H9 (cell line): Measurements from ENCODE around the gene ATXN7. TPM values are rescaled to one million over a fixed set of nuclear protein-coding genes. Genes with fewer than 3 reads are reported as not detected.

Source experiments
- DNase-seq: peaks from one replicate; pipeline ENCODE4 v3.0.0-alpha.2; 2017
- H2AFZ ChIP-seq: one replicate; pipeline ENCODE4 v1.6.1; 2013; ENCODE audit warnings: mild to moderate bottlenecking, low read length, control low read depth, moderate library complexity
- H2AK5ac ChIP-seq: 2 replicates; pipeline ENCODE4 v1.6.1; 2013; ENCODE audit warnings: low read length, control low read depth, mixed read lengths; ENCODE audit not compliant: insufficient read length
- H2BK120ac ChIP-seq: one replicate; pipeline ENCODE4 v1.6.1; 2013; ENCODE audit warnings: low read depth, mild to moderate bottlenecking, low read length, control low read depth, inconsistent platforms; ENCODE audit not compliant: poor library complexity, severe bottlenecking
- H2BK12ac ChIP-seq: 2 replicates; pipeline ENCODE4 v1.6.1; 2013; ENCODE audit warnings: low read length, control low read depth, mixed read lengths, low read depth; ENCODE audit not compliant: insufficient read length
- H2BK15ac ChIP-seq: 2 replicates; pipeline ENCODE4 v1.6.1; 2013; ENCODE audit warnings: low read depth, low read length, control low read depth
- H2BK20ac ChIP-seq: one replicate; pipeline ENCODE4 v1.6.1; 2013; ENCODE audit warnings: low read depth, mild to moderate bottlenecking, low read length, control low read depth, inconsistent platforms; ENCODE audit not compliant: poor library complexity, severe bottlenecking
- H2BK5ac ChIP-seq: 2 replicates; pipeline ENCODE4 v1.6.1; 2013; ENCODE audit warnings: low read length, control low read depth, mixed read lengths; ENCODE audit not compliant: insufficient read length
- H3K14ac ChIP-seq: 2 replicates; pipeline ENCODE4 v1.6.1; 2013; ENCODE audit warnings: low read length, control low read depth; ENCODE audit not compliant: insufficient read depth
- H3K18ac ChIP-seq: 2 replicates; pipeline ENCODE4 v1.6.1; 2013; ENCODE audit warnings: low read depth, mild to moderate bottlenecking, mixed read lengths, low read length, control low read depth; ENCODE audit not compliant: insufficient read length
- H3K23ac ChIP-seq: 2 replicates; pipeline ENCODE4 v1.6.1; 2013; ENCODE audit warnings: low read length, control low read depth, mixed read lengths, low read depth; ENCODE audit not compliant: insufficient read length
- H3K23me2 ChIP-seq: 2 replicates; pipeline ENCODE4 v1.6.1; 2013; ENCODE audit warnings: low read depth, mild to moderate bottlenecking, mixed read lengths, low read length, control low read depth; ENCODE audit not compliant: insufficient read length, poor library complexity, severe bottlenecking
- H3K27ac ChIP-seq: 2 replicates; pipeline ENCODE4 v1.5.1; 2013; ENCODE audit warnings: low read length, control low read depth, mixed read lengths, low read depth; ENCODE audit not compliant: insufficient read length
- H3K27me3 ChIP-seq: 2 replicates; pipeline ENCODE4 v1.6.1; 2013; ENCODE audit warnings: low read length, control low read depth, inconsistent platforms; ENCODE audit not compliant: insufficient read depth
- H3K4ac ChIP-seq: 2 replicates; pipeline ENCODE4 v1.6.1; 2013; ENCODE audit warnings: low read depth, mild to moderate bottlenecking, control low read depth, inconsistent platforms, low read length, moderate library complexity
- H3K4me1 ChIP-seq: 2 replicates; pipeline ENCODE4 v1.6.1; 2013; ENCODE audit warnings: low read length, control low read depth, inconsistent platforms; ENCODE audit not compliant: insufficient read depth
- H3K4me2 ChIP-seq: 2 replicates; pipeline ENCODE4 v1.6.1; 2013; ENCODE audit warnings: low read length, control low read depth, mixed read lengths; ENCODE audit not compliant: insufficient read length, insufficient read depth
- H3K56ac ChIP-seq: 2 replicates; pipeline ENCODE4 v1.6.1; 2013; ENCODE audit warnings: low read depth, mild to moderate bottlenecking, mixed read lengths, low read length, control low read depth; ENCODE audit not compliant: insufficient read length
- H3K79me1 ChIP-seq: 2 replicates; pipeline ENCODE4 v1.6.1; 2013; ENCODE audit warnings: low read depth, mild to moderate bottlenecking, moderate library complexity, low read length, control low read depth, inconsistent platforms; ENCODE audit not compliant: insufficient read depth, poor library complexity, severe bottlenecking
- H3K79me2 ChIP-seq: 2 replicates; pipeline ENCODE4 v1.6.1; 2013; ENCODE audit warnings: low read length, control low read depth, inconsistent platforms; ENCODE audit not compliant: insufficient read depth
- H3K9ac ChIP-seq: 2 replicates; pipeline ENCODE4 v1.6.1; 2013; ENCODE audit warnings: low read length, control low read depth, mixed read lengths; ENCODE audit not compliant: insufficient read length; ENCODE audit errors: extremely low read depth
- H3K9me3 ChIP-seq: one replicate; pipeline ENCODE4 v1.6.1; 2013; ENCODE audit warnings: low read depth, low read length, inconsistent platforms; ENCODE audit not compliant: control insufficient read depth
- H3T11ph ChIP-seq: one replicate; pipeline ENCODE4 v1.6.1; 2013; ENCODE audit warnings: mild to moderate bottlenecking, low read length, control low read depth, inconsistent platforms
- H4K20me1 ChIP-seq: one replicate; pipeline ENCODE4 v1.6.1; 2013; ENCODE audit not compliant: control insufficient read depth, insufficient read length, insufficient read depth
- H4K5ac ChIP-seq: 2 replicates; pipeline ENCODE4 v1.6.1; 2013; ENCODE audit warnings: low read depth, mild to moderate bottlenecking, mixed read lengths, low read length, control low read depth; ENCODE audit not compliant: insufficient read length
- H4K8ac ChIP-seq: replicated peaks from 2 replicates; pipeline ENCODE4 v1.6.1; 2013; ENCODE audit warnings: low read length, control low read depth, mixed read lengths, low read depth; ENCODE audit not compliant: insufficient read length
- H4K91ac ChIP-seq: 2 replicates; pipeline ENCODE4 v1.6.1; 2013; ENCODE audit warnings: low read depth, mild to moderate bottlenecking, moderate library complexity, mixed read lengths, low read length, control low read depth; ENCODE audit not compliant: insufficient read length
- H3K27ac Mint-ChIP-seq, 3 experiments: 2 replicates in 2 of 3; 3 replicates in 1 of 3; pipeline ENCODE4 v1.8.0; 2020 to 2021; ENCODE audit warnings: mixed read lengths in 3 of 3, mild to moderate bottlenecking in 1 of 3, moderate library complexity in 1 of 3
- H3K27me3 Mint-ChIP-seq: 2 replicates; pipeline ENCODE4 v1.8.0; 2021; ENCODE audit warnings: low read depth, mild to moderate bottlenecking, moderate library complexity, mixed read lengths
- H3K36me3 Mint-ChIP-seq, 3 experiments: 2 replicates in 2 of 3; 3 replicates in 1 of 3; pipeline ENCODE4 v1.8.0; 2020 to 2021; ENCODE audit warnings: low read depth in 3 of 3, mixed read lengths in 3 of 3; ENCODE audit not compliant: insufficient read depth in 1 of 3
- H3K4me1 Mint-ChIP-seq, 2 experiments: 2 replicates each; pipeline ENCODE4 v1.8.0; 2020; ENCODE audit warnings: mixed read lengths in 2 of 2
- H3K4me3 Mint-ChIP-seq, 2 experiments: 2 replicates in 1 of 2; 3 replicates in 1 of 2; pipeline ENCODE4 v1.8.0; 2020 to 2021; ENCODE audit warnings: mild to moderate bottlenecking in 2 of 2, mixed read lengths in 2 of 2, moderate library complexity in 1 of 2
- H3K9me3 Mint-ChIP-seq, 2 experiments: 2 replicates in 1 of 2; 3 replicates in 1 of 2; pipeline ENCODE4 v1.8.0; 2020; ENCODE audit warnings: mild to moderate bottlenecking in 2 of 2, mixed read lengths in 2 of 2, moderate library complexity in 1 of 2
- CTCF ChIP-seq: fragments of 200-600 bp; sonication (generic); conservative IDR thresholded peaks from 3 replicates; pipeline ENCODE4 v1.8.0; 2021; ENCODE audit warnings: antibody characterized with exemption, mild to moderate bottlenecking
- WGBS: extraction: QIAGEN DNeasy Blood & Tissue Kit; methylation state at CpG from one replicate; pipeline ENCODE4 v1.1.7; 2013; ENCODE audit warnings: missing lambda C conversion rate, low lambda C conversion rate, mixed read lengths; ENCODE audit not compliant: insufficient read length; ENCODE audit errors: extremely low coverage; 5-methylcytosine and 5-hydroxymethylcytosine counted together
- total RNA-seq: library from RNA; stranded (reverse); gene quantifications from 2 replicates; pipeline ENCODE4 v1.2.1, GENCODE V29; 2021

ATXN7 gene
- total RNA-seq, 1 experiment from 2014 or later = 21.5 TPM

GRCh38 chr3:63849175-63849574, 14.5 kb upstream of the ATXN7 start:
- peaks cover 2% of the 10 kb centered on the region; the same call in 1 of the 2 replicates for H3K79me2 ChIP-seq
- no peaks in the 10 kb centered on the region; a peak in 2 of 7 replicates for H3K36me3 Mint-ChIP-seq
- no peaks in the 10 kb centered on the region for H3K9me3 Mint-ChIP-seq
- H3T11ph ChIP-seq = no peak overlapping the region
- H3K9me3 ChIP-seq = no peaks in the 10 kb centered on the region
- no peak overlapping the region for H3K4me3 Mint-ChIP-seq
- H2BK5ac ChIP-seq = no peak overlapping the region
- no peak overlapping the region for H3K9ac ChIP-seq
- no peak overlapping the region for H3K27ac Mint-ChIP-seq
- DNase-seq = no peak
- H2AFZ ChIP-seq = no peak overlapping the region
- H2BK20ac ChIP-seq = no peak overlapping the region
- H3K23ac ChIP-seq = no peak overlapping the region
- H3K4me1 Mint-ChIP-seq = peaks cover 31 to 40% of the 10 kb centered on the region in 2 experiments
- H3K4ac ChIP-seq = no peak overlapping the region
- no peak overlapping the region for H4K91ac ChIP-seq
- H3K27me3 Mint-ChIP-seq = no peaks in the 10 kb centered on the region
- H3K14ac ChIP-seq = no peak overlapping the region
- H2BK120ac ChIP-seq = no peak overlapping the region
- no peak overlapping the region for H2AK5ac ChIP-seq
- no peaks in the 10 kb centered on the region for H3K23me2 ChIP-seq
- H3K4me2 ChIP-seq = no peak overlapping the region
- no peak overlapping the region for H3K56ac ChIP-seq
- H2BK15ac ChIP-seq = no peak overlapping the region
- H3K4me1 ChIP-seq = peaks cover 4% of the 10 kb centered on the region; the same call in 1 of the 2 replicates
- peak; percentile 43; the same call in 2 of the 3 replicates for TF ChIP-seq CTCF
- WGBS = no CpG with 5 or more reads among the region's 4 CpGs
- no peaks in the 10 kb centered on the region for H3K27me3 ChIP-seq
- no peaks in the 10 kb centered on the region for H4K20me1 ChIP-seq
- H3K79me1 ChIP-seq = no peaks in the 10 kb centered on the region
- H4K5ac ChIP-seq = no peak overlapping the region
- H3K18ac ChIP-seq = no peak overlapping the region
- H2BK12ac ChIP-seq = no peak overlapping the region
- H3K27ac ChIP-seq = no peak overlapping the region
- no peak overlapping the region for H4K8ac ChIP-seq
